K562 (cell line): Measurements from ENCODE around the gene KIF5A. TPM values are rescaled to one million over a fixed set of nuclear protein-coding genes. Genes with fewer than 3 reads are reported as not detected.

ENCODE experiments used
- CBFA2T3 ChIP-seq: fragments of 450-650 bp; IDR thresholded peaks from 2 replicates; pipeline ENCODE4 v1.6.1; 2017
- EP400 ChIP-seq: fragments of 450-650 bp; IDR thresholded peaks from 2 replicates; pipeline ENCODE4 v1.6.1; 2017; ENCODE audit warnings: antibody characterized with exemption, mild to moderate bottlenecking, moderate library complexity
- ERF ChIP-seq: fragments of 450-650 bp; formaldehyde crosslinking; IDR thresholded peaks from 2 replicates; pipeline ENCODE4 v1.4.0; 2020; ENCODE audit warnings: mild to moderate bottlenecking, mixed read lengths
- FOXM1 ChIP-seq, 2 experiments: fragments of 450-650 bp in 1 of 2; sonication (generic) in 1 of 2; formaldehyde crosslinking in 1 of 2; IDR thresholded peaks; 2 replicates each; pipeline versions ENCODE4 v1.6.1 to v1.9.0; 2017 to 2022; ENCODE audit warnings: low read depth in 2 of 2, mild to moderate bottlenecking in 2 of 2, missing genetic modification reagents in 1 of 2, moderate library complexity in 1 of 2
- KDM1A ChIP-seq, 2 experiments: fragments of 450-650 bp; IDR thresholded peaks; 2 replicates each; pipeline ENCODE4 v1.6.1; 2016; ENCODE audit warnings: mild to moderate bottlenecking in 2 of 2
- MTA2 ChIP-seq: fragments of 450-650 bp; IDR thresholded peaks from 2 replicates; pipeline ENCODE4 v1.6.1; 2016; ENCODE audit warnings: low read depth
- POLR2H ChIP-seq: IDR thresholded peaks from 2 replicates; pipeline ENCODE4 v1.6.1; 2016; ENCODE audit warnings: missing genetic modification characterization, low read depth, mild to moderate bottlenecking, control low read depth, missing compliant biosample characterization, moderate library complexity
- RBFOX2 ChIP-seq: fragments of 200-400 bp; formaldehyde crosslinking; IDR thresholded peaks from 2 replicates; pipeline ENCODE4 v1.6.1; 2017; ENCODE audit warnings: low read depth, mild to moderate bottlenecking, low read length, moderate library complexity
- SRSF1 ChIP-seq: fragments of 200-400 bp; formaldehyde crosslinking; IDR thresholded peaks from 2 replicates; pipeline ENCODE4 v1.6.1; 2017; ENCODE audit warnings: mild to moderate bottlenecking, low read depth, low read length, moderate library complexity
- ZBTB17 ChIP-seq: fragments of 450-650 bp; formaldehyde crosslinking; IDR thresholded peaks from 2 replicates; pipeline ENCODE4 v1.4.0; 2020; ENCODE audit warnings: mild to moderate bottlenecking
- ZNF12 ChIP-seq: sonication (generic); formaldehyde crosslinking; IDR thresholded peaks from 2 replicates; pipeline ENCODE4 v1.4.0; 2020; ENCODE audit warnings: mild to moderate bottlenecking, missing genetic modification reagents
- polyA plus RNA-seq, 8 experiments: library from polyadenylated mRNA; depleted of rRNA in 4 of 8; stranded (reverse) in 5 of 8; unstranded in 3 of 8; fragments of >200 nt; fragmentation: Nextera tagmentation in 2 of 8; fragmentation: Illumina TruSeq in 1 of 8; extraction: Ambion mirVana in 2 of 8; extraction: Trizol in 1 of 8; gene quantifications; 2 replicates each; pipeline versions ENCODE4 v1.2.1 to v1.2.3, GENCODE V29; 2011 to 2014; ENCODE audit warnings: inconsistent platforms in 1 of 8, missing spikeins in 1 of 8
- total RNA-seq, 7 experiments: library from RNA; depleted of rRNA in 6 of 7; stranded (reverse); fragments of >200 nt in 6 of 7; fragmentation: Illumina TruSeq in 2 of 7; extraction: Trizol in 2 of 7; gene quantifications; 2 replicates each; pipeline versions ENCODE4 v1.2.1 to v1.2.3, GENCODE V29; 2011 to 2021; ENCODE audit warnings: low replicate concordance in 1 of 7
- TF ChIP-seq, protein P1 (sequence below): sonication (generic); formaldehyde crosslinking; IDR thresholded peaks from 2 replicates; pipeline ENCODE4 v1.8.1; 2023; ENCODE audit warnings: mild to moderate bottlenecking, missing genetic modification reagents
- TF ChIP-seq, protein P2 (sequence below): fragments of 250-450 bp; sonication (Bioruptor Pico); IDR thresholded peaks from 2 replicates; pipeline ENCODE4 v1.4.0; 2020; ENCODE audit warnings: mild to moderate bottlenecking, moderate library complexity
- TF ChIP-seq, protein P3 (sequence below): sonication (generic); formaldehyde crosslinking; IDR thresholded peaks from 2 replicates; pipeline ENCODE4 v1.8.0; 2022; ENCODE audit warnings: missing genetic modification reagents, mild to moderate bottlenecking, moderate library complexity, borderline replicate concordance
- TF ChIP-seq, protein P4 (sequence below): fragments of 450-650 bp; IDR thresholded peaks from 2 replicates; pipeline ENCODE4 v1.6.1; 2017; ENCODE audit warnings: antibody characterized with exemption, mild to moderate bottlenecking

KIF5A gene
- total and polyA plus RNA-seq, 9 of the 15 experiments (the other 6 are each of a cell fraction or from before 2014, with no cell fraction given) = 3.4 to 17.7 (median 8.0) TPM

DNA sequence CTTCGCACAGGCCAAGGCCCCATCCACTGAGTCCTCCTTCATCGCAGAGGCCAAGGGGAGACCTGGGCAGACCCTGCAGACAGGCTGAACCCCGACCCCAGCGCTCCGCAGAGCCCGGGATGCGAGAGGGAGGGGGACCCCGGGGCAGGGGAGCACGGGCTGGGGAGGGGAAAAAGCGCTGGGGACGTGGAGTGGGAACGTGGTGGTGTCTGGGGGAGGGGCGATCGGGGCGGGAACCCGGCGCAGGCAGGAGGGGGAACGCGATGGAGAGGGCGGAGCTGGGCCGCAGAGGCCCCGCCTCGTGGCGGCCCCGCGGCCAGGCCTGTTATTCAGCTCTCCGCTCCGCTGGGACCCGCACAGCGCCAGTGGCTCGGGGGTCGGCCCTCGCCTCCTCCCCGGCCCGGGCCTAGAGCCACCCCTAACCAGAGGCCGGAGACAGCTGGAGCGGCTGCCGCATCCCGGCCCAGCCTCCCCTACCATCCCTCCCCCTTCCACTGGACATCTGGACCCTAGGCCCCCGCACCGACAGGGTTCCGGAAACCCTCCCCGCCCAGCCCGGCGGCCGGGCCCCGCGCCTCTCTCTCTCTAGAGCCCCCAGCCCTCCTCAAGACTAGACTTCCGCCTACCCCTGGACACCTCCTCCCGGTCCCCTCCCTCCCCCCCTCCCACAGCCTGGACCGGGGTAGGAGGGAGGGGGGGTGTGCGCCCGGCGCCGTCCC lies 61.4 kb downstream of the KIF5A start, which contains the start of gene ARHGEF25 (continued):
- TF ChIP-seq, protein P1, sequence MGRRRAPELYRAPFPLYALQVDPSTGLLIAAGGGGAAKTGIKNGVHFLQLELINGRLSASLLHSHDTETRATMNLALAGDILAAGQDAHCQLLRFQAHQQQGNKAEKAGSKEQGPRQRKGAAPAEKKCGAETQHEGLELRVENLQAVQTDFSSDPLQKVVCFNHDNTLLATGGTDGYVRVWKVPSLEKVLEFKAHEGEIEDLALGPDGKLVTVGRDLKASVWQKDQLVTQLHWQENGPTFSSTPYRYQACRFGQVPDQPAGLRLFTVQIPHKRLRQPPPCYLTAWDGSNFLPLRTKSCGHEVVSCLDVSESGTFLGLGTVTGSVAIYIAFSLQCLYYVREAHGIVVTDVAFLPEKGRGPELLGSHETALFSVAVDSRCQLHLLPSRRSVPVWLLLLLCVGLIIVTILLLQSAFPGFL (CRISPR knock-in tag) = no peak
- no peak for TF ChIP-seq POLR2H (tag)
- peak; percentile 85 for TF ChIP-seq RBFOX2
- TF ChIP-seq ZNF12 = no peak
- TF ChIP-seq SRSF1 = no peak
- TF ChIP-seq KDM1A (IDR thresholded peaks at IDR 0.05) = no peak
- TF ChIP-seq, protein P2, sequence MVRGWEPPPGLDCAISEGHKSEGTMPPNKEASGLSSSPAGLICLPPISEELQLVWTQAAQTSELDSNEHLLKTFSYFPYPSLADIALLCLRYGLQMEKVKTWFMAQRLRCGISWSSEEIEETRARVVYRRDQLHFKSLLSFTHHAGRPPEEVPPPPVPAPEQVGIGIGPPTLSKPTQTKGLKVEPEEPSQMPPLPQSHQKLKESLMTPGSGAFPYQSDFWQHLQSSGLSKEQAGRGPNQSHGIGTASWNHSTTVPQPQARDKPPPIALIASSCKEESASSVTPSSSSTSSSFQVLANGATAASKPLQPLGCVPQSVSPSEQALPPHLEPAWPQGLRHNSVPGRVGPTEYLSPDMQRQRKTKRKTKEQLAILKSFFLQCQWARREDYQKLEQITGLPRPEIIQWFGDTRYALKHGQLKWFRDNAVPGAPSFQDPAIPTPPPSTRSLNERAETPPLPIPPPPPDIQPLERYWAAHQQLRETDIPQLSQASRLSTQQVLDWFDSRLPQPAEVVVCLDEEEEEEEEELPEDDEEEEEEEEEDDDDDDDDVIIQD (CRISPR knock-in tag) = no peak
- peak; percentile 77; the same call in 1 of the 2 replicates for TF ChIP-seq EP400
- TF ChIP-seq ZBTB17 (CRISPR knock-in tag) = no peak
- TF ChIP-seq CBFA2T3 = peak; percentile 15; the same call in 1 of the 2 replicates
- TF ChIP-seq, protein P3, sequence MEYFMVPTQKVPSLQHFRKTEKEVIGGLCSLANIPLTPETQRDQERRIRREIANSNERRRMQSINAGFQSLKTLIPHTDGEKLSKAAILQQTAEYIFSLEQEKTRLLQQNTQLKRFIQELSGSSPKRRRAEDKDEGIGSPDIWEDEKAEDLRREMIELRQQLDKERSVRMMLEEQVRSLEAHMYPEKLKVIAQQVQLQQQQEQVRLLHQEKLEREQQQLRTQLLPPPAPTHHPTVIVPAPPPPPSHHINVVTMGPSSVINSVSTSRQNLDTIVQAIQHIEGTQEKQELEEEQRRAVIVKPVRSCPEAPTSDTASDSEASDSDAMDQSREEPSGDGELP (CRISPR knock-in tag) = 0 out of 2 replicates have a peak, but pooled peaks have one; percentile 33
- 0 out of 2 replicates have a peak, but pooled peaks have one; percentile 47 for TF ChIP-seq ERF (CRISPR knock-in tag)
- no peak for TF ChIP-seq MTA2
- TF ChIP-seq, protein P4, sequence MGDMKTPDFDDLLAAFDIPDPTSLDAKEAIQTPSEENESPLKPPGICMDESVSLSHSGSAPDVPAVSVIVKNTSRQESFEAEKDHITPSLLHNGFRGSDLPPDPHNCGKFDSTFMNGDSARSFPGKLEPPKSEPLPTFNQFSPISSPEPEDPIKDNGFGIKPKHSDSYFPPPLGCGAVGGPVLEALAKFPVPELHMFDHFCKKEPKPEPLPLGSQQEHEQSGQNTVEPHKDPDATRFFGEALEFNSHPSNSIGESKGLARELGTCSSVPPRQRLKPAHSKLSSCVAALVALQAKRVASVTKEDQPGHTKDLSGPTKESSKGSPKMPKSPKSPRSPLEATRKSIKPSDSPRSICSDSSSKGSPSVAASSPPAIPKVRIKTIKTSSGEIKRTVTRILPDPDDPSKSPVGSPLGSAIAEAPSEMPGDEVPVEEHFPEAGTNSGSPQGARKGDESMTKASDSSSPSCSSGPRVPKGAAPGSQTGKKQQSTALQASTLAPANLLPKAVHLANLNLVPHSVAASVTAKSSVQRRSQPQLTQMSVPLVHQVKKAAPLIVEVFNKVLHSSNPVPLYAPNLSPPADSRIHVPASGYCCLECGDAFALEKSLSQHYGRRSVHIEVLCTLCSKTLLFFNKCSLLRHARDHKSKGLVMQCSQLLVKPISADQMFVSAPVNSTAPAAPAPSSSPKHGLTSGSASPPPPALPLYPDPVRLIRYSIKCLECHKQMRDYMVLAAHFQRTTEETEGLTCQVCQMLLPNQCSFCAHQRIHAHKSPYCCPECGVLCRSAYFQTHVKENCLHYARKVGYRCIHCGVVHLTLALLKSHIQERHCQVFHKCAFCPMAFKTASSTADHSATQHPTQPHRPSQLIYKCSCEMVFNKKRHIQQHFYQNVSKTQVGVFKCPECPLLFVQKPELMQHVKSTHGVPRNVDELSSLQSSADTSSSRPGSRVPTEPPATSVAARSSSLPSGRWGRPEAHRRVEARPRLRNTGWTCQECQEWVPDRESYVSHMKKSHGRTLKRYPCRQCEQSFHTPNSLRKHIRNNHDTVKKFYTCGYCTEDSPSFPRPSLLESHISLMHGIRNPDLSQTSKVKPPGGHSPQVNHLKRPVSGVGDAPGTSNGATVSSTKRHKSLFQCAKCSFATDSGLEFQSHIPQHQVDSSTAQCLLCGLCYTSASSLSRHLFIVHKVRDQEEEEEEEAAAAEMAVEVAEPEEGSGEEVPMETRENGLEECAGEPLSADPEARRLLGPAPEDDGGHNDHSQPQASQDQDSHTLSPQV = 0 out of 2 replicates have a peak, but pooled peaks have one; percentile 59
- TF ChIP-seq FOXM1 (IDR thresholded peaks at IDR 0.05; ENCODE audit: low read depth) = no peak
- no peak for TF ChIP-seq FOXM1 (CRISPR knock-in tag; IDR thresholded peaks at IDR 0.05; ENCODE audit: low read depth)
